H54 (cell line): ENCODE data around the gene HES3.

Experiments used
- DNase-seq: peaks from one replicate; pipeline ENCODE4 v3.0.0; 2011; ENCODE audit warnings: low spot score, mixed read lengths; ENCODE audit not compliant: insufficient read length
- FAIRE-seq: peaks from 3 replicates; lab custom pipeline; 2011; peaks lifted over from hg19 to GRCh38; lab: Jason Lieb, UNC
- POLR2A ChIP-seq: IDR thresholded peaks from 2 replicates; pipeline ENCODE4 v1.6.1; 2011; ENCODE audit warnings: low read depth, mild to moderate bottlenecking, low read length

Gene HES3

GRCh38 chr1:6234502-6235295 is 9.3 kb upstream of the HES3 start:
- DNase-seq (no peak), FAIRE-seq (no peak)
- no peak for TF ChIP-seq POLR2A

GRCh38 chr1:6235296-6235677 is 8.7 kb upstream of the HES3 start:
- no peak for TF ChIP-seq POLR2A
- FAIRE-seq (no peak), DNase-seq (no peak)

DNA sequence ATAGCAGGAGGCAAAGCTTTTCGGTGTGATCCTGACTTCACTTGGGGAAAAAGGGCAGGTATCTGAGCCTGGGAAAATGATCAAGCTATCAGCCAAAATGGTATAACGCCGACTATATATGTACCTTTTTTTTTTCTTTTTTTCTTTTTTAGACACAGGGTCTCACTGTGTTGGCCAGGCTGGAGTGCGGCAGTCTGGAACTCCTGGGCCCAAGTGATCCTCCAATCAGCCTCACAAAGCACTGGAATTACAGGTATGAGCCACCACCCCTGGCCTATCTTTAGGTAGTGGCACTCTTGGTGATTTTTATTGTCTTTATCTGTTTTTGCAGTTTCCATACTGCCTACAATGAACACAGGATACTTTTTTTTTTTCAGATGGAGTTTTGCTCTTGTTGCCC is 6.9 kb upstream of the HES3 start:
- FAIRE-seq (no peak), DNase-seq (no peak)
- TF ChIP-seq POLR2A = no peak

DNA sequence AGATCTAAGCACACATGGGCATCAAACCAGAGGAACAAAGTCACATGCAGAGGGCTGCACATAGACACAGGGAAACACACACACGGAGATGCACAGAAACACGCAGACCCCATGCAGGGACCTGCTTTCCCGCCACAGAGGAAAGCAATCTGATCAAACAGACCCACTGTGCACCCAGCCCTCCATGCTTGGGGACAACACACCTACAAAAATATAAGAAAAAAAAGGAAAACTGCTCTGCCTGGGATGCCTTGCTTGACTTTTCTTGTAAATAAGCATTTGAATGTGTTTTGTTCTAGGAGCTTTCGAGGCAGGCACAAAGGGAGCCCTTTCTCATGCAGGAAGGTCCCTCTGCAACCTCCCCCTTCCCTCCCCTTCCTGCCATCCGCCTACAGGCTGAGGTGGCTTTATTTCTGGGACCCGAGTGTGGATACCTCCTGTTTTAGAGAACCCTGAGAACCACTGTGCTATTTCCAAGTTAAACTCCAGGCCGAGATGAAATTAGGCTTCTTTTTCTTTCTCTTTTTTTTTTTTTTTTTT is 4.7 kb upstream of the HES3 start:
- FAIRE-seq (no peak), DNase-seq (no peak)
- TF ChIP-seq POLR2A = no peak

DNA sequence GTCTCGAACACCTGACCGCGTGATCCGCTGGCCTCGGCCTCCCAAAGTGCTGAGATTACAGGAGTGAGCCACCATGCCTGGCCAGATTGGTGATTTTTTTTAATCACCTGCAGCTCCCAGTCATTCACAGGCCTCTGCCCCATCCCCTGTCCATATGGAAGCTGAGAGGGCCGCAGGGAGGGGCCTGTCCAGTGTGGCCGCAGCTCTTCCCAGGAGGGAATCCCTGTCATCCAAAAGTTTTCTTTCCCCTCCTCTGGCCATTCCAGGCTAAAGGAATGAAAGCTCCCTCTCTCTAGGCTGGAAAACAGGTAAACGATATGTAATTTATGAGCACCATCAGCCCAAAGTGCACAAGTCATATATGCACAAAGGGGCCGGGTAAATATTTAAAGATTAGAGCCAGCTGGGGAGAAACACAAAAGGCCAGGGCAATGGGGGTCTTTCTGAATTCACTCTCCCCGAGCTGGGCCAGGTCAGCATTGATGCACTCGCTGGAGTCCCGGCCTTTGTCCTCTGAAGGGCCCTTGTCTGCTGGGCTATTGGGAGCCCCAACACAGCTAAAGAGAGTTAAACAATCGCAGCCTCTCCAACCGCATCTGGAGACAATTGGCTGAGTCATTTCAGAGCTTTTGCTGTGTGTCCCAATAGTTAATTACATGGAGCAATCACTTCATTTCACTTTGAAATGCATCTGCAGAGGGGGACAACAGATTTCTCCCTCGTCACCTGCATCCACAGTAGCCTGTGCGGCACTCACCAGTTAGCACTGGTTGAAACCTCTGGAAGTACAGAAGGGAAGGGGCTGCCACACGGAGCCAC is 3.8 kb upstream of the HES3 start:
- no peak for FAIRE-seq
- TF ChIP-seq POLR2A = no peak
- no peak for DNase-seq

GRCh38 chr1:6241107-6241886 is 2.7 kb upstream of the HES3 start:
- no peak for FAIRE-seq
- no peak for DNase-seq

GRCh38 chr1:6241887-6242740 is 1.9 kb upstream of the HES3 start:
- DNase-seq = no peak
- TF ChIP-seq POLR2A = no peak
- no peak for FAIRE-seq

More at GRCh38 chr1:6241107-6241886, 2.7 kb upstream of the HES3 start:
- no peak for TF ChIP-seq POLR2A

- no peak for FAIRE-seq
- no peak for TF ChIP-seq POLR2A
- no peak for DNase-seq
These were observed 735 bp upstream of the HES3 start for GRCh38 chr1:6243053-6243834.

DNA sequence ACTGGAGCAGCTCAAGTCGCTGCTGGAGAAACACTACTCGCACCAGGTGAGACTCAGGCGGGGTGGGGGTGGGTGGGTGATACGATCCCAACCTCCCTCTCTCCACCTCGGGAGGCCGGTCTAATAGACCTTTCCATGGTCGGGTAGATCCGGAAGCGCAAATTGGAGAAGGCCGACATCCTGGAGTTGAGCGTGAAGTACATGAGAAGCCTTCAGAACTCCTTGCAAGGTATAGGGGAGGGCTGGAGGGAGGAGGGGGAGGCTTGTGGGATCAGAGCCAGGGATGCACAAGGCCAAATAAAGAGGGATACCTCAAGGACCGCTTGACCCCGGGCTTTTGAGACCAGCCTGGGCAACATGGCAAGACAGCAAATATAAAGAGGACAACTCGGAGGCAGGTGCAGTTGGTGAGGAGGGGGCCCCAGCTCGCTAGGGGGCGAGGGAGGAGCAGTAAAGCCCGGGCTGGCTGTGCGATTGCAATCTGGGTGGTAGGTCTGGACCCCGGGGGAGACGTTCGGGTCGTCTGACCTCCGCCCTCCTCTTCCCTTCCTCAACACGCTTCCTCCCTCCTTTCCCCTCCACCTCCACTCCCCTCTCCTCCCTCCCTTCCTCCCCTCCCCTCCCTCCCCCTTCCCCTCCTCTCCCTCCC is 546 bp downstream of the HES3 start:
- TF ChIP-seq POLR2A = no peak
- DNase-seq (no peak), FAIRE-seq (no peak)

DNA sequence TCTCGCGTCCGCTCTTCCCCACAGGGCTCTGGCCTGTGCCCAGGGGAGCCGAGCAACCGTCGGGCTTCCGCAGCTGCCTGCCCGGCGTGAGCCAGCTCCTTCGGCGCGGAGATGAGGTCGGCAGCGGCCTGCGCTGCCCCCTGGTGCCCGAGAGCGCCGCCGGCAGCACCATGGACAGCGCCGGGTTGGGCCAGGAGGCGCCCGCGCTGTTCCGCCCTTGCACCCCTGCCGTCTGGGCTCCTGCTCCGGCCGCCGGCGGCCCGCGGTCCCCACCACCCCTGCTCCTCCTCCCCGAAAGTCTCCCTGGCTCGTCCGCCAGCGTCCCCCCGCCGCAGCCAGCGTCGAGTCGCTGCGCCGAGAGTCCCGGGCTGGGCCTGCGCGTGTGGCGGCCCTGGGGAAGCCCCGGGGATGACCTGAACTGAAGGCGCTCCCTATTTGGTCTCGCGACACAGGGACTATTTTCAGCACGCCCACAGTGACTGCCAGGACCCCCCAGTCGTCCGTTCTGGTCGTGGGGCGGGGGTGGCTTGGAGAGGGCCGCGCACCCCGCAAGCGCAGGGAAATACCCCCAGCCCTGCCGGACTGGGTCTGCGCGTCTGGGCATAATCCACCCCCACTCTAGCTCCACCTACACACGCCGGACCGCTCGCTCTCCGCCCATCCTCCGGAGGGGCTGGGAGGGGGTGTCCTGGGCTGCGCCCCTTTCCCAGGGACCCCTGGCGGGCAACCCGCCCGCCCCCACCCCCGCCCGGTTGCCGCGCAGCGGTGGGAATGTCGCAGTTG is 1.3 kb downstream of the HES3 start:
- peak; percentile 87 for DNase-seq
- TF ChIP-seq POLR2A = no peak
- no peak for FAIRE-seq
